Sigmoid colon (tissue), 4 donors: ENCODE measurements around the gene SPATA17.

Experiments
- CTCF ChIP-seq, 4 experiments: fragments of 450-650 bp in 3 of 4; fragments of 200-600 bp in 1 of 4; IDR thresholded peaks; one replicate each; pipeline ENCODE4 v1.5.1; 2016 to 2019; ENCODE audit warnings: antibody characterized with exemption in 4 of 4, mild to moderate bottlenecking in 3 of 4, moderate library complexity in 2 of 4
- EP300 ChIP-seq, 4 donors: sonication (generic); formaldehyde crosslinking; IDR thresholded peaks; one replicate each; pipeline ENCODE4 v1.6.1; 2017; ENCODE audit warnings: antibody characterized with exemption in 4 of 4
- POLR2A ChIP-seq, 2 donors: fragments of 450-650 bp; IDR thresholded peaks; one replicate each; pipeline ENCODE4 v1.6.1; 2016; ENCODE audit warnings: antibody characterized with exemption in 2 of 2, mild to moderate bottlenecking in 2 of 2, moderate library complexity in 2 of 2
- POLR2AphosphoS5 ChIP-seq, 4 donors: sonication (generic); formaldehyde crosslinking; IDR thresholded peaks; one replicate each; pipeline ENCODE4 v1.6.1; 2017; ENCODE audit warnings: antibody characterized with exemption in 4 of 4

- TF ChIP-seq CTCF (IDR thresholded peaks at IDR 0.05) = no peak
- TF ChIP-seq POLR2AphosphoS5 (IDR thresholded peaks at IDR 0.05) = no peak
- no peak for TF ChIP-seq POLR2A (IDR thresholded peaks at IDR 0.05)
- TF ChIP-seq EP300 (IDR thresholded peaks at IDR 0.05) = no peak
Observed at GRCh38 chr1:217896490-217896889, 265.3 kb downstream of the SPATA17 start.
